ENCODE measurements around the gene ADAMTSL3.

Gene ADAMTSL3

DNA sequence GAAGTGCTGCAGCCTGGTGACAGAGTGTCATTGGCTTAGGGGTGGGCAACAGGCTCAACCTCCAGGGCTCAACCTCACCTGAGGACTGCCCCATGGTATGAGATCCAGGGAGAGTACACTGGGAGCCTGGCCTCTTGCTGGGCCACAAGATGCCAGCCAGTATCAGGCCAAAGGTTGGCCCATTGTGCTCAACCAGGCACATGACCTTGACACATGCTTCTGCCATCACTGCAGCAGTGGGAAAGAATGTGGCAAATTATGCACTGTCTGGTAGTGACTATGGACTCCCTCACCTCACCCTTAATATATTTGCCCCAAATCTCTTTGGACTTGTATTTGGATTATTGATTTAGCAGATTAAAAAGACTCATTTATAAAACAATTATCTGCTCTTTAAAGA lies 347.7 kb downstream of the ADAMTSL3 start:
- no peaks in the 10 kb centered on the region for H3K36me3 ChIP-seq (ENCODE audit: low read depth)
- DNase-seq (ENCODE audit: low spot score) (no peak), ATAC-seq (ENCODE audit: low read depth) (no peak)
- H3K27me3 ChIP-seq (ENCODE audit: insufficient read depth, poor library complexity, severe bottlenecking), result no peaks in the 10 kb centered on the region
- H3K9me3 ChIP-seq (ENCODE audit: severe bottlenecking), result no peaks in the 10 kb centered on the region
- H3K4me3 ChIP-seq (ENCODE audit: severe bottlenecking), result no peak overlapping the region
- no peak overlapping the region for H3K27ac ChIP-seq (ENCODE audit: poor library complexity, severe bottlenecking)
- no peaks in the 10 kb centered on the region for H3K4me1 ChIP-seq (ENCODE audit: insufficient read depth, poor library complexity, severe bottlenecking)
- TF ChIP-seq, protein P1, sequence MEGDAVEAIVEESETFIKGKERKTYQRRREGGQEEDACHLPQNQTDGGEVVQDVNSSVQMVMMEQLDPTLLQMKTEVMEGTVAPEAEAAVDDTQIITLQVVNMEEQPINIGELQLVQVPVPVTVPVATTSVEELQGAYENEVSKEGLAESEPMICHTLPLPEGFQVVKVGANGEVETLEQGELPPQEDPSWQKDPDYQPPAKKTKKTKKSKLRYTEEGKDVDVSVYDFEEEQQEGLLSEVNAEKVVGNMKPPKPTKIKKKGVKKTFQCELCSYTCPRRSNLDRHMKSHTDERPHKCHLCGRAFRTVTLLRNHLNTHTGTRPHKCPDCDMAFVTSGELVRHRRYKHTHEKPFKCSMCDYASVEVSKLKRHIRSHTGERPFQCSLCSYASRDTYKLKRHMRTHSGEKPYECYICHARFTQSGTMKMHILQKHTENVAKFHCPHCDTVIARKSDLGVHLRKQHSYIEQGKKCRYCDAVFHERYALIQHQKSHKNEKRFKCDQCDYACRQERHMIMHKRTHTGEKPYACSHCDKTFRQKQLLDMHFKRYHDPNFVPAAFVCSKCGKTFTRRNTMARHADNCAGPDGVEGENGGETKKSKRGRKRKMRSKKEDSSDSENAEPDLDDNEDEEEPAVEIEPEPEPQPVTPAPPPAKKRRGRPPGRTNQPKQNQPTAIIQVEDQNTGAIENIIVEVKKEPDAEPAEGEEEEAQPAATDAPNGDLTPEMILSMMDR (IDR thresholded peaks at IDR 0.05; ENCODE audit: poor library complexity, severe bottlenecking), result no peak

DNA sequence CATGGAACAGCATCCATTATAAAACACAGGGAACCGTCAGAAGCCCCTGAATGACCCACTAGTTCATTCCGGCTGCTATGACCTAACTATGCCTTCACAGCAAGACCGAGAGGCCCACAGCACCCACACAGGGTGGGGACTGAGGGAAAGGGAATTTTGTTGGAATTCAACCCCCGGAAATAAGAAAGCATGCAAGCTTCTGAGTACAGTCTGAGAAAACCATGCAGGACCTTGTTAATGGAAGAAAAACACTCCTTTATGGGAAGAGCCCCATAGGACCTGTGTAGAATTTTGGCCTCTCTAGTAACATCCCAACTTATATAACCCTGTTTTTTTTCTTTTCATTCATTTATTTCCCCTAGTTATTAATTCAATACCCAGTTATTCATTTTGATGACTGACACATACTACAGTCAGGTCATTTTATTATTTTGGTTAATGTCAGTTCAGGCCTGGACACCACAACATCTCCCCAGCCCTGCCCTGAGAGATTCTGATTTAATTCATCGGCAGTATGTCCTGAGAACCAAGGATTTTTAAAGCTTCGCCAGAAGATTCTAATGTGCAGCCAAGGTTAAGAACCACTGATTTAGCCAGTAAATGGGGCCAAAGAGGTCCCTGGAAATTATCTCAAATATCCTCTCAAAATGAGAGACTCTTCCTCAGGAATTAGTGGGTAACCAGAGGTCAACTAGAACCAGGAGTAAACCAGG lies 350.0 kb downstream of the ADAMTSL3 start:
- TF ChIP-seq, protein P1 (IDR thresholded peaks at IDR 0.05; ENCODE audit: poor library complexity, severe bottlenecking), result no peak
- H3K9me3 ChIP-seq (ENCODE audit: severe bottlenecking), result no peaks in the 10 kb centered on the region
- no peaks in the 10 kb centered on the region for H3K27me3 ChIP-seq (ENCODE audit: insufficient read depth, poor library complexity, severe bottlenecking)
- H3K4me1 ChIP-seq (ENCODE audit: insufficient read depth, poor library complexity, severe bottlenecking), result no peaks in the 10 kb centered on the region
- H3K4me3 ChIP-seq (ENCODE audit: severe bottlenecking), result no peak overlapping the region
- ATAC-seq (ENCODE audit: low read depth) (no peak), DNase-seq (ENCODE audit: low spot score) (no peak)
- H3K36me3 ChIP-seq (ENCODE audit: low read depth), result no peaks in the 10 kb centered on the region
- no peak overlapping the region for H3K27ac ChIP-seq (ENCODE audit: poor library complexity, severe bottlenecking)

DNA sequence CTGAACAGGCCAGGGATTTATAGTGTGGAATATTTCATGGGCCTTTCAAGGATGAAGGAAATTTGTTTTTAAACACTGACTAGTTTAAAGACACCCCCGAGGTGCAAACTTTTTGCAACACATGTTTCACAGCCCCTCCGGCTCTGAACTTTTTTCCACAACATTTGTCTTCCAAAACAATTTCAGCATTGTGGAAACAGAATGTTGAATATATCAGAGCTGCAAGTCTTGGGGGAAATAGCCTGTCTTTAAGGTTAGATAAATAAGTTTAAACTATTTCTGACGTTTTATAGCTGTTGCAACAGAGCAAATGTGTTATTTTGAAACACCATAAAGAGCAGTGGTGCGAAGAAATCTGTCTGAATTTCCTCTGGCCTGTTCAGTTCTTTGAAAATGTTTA lies 352.5 kb downstream of the ADAMTSL3 start:
- Histone ChIP-seq H3K36me3 (ENCODE audit: low read depth) (no peaks in the 10 kb centered on the region), H3K4me3 (ENCODE audit: severe bottlenecking) (no peak overlapping the region), H3K27ac (ENCODE audit: poor library complexity, severe bottlenecking) (no peak overlapping the region), H3K27me3 (ENCODE audit: insufficient read depth, poor library complexity, severe bottlenecking) (no peaks in the 10 kb centered on the region), H3K9me3 (ENCODE audit: severe bottlenecking) (no peaks in the 10 kb centered on the region), H3K4me1 (ENCODE audit: insufficient read depth, poor library complexity, severe bottlenecking) (no peaks in the 10 kb centered on the region)
- ATAC-seq (ENCODE audit: low read depth), result no peak
- TF ChIP-seq, protein P1 (IDR thresholded peaks at IDR 0.05; ENCODE audit: poor library complexity, severe bottlenecking), result no peak
- no peak for DNase-seq (ENCODE audit: low spot score)

DNA sequence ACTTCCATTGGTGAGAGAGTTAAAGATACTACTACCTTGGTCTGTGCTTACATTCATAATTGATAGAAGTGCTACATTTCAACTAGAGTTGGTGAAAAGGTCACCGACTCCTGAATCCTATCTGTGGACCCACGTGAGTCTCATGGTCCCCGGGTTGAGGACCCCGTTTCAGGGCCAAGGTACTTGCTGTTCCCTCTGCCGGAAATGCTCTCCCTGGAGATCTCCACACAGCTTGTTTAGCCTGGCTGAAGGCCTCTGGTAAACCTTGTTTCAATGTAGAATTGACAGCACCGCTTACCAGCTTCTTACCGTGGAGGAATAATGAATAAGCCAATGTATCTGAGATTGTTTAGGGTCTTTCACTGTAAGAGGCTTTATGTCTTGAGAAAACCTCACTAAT lies 355.7 kb downstream of the ADAMTSL3 start:
- H3K27ac ChIP-seq (ENCODE audit: poor library complexity, severe bottlenecking), result no peak overlapping the region
- H3K9me3 ChIP-seq (ENCODE audit: severe bottlenecking), result no peaks in the 10 kb centered on the region
- no peak overlapping the region for H3K4me3 ChIP-seq (ENCODE audit: severe bottlenecking)
- H3K4me1 ChIP-seq (ENCODE audit: insufficient read depth, poor library complexity, severe bottlenecking), result no peaks in the 10 kb centered on the region
- DNase-seq (ENCODE audit: low spot score) (no peak), ATAC-seq (ENCODE audit: low read depth) (no peak)
- H3K36me3 ChIP-seq (ENCODE audit: low read depth), result no peaks in the 10 kb centered on the region
- no peaks in the 10 kb centered on the region for H3K27me3 ChIP-seq (ENCODE audit: insufficient read depth, poor library complexity, severe bottlenecking)
- TF ChIP-seq, protein P1 (IDR thresholded peaks at IDR 0.05; ENCODE audit: poor library complexity, severe bottlenecking), result no peak

DNA sequence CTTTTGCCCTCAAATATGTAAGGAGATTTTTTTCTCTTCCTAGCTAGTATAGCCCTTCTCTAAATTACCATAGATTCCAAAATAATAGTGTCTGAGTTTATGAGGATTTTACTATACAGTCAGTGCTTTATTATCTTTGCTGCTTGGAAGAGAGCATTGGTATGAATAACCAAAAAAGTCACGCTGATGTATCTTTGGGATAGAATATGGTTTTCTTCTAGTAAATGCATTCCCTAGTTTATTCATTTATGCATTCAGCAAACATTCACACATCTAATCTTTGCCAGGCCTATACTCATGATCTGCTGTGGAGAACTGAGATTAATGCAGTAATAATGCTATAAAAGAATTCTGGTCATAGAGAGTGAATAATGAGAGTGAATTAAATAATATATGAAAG lies 356.3 kb downstream of the ADAMTSL3 start:
- H3K27ac ChIP-seq (ENCODE audit: poor library complexity, severe bottlenecking), result no peak overlapping the region
- H3K9me3 ChIP-seq (ENCODE audit: severe bottlenecking), result no peaks in the 10 kb centered on the region
- ATAC-seq (ENCODE audit: low read depth) (no peak), DNase-seq (ENCODE audit: low spot score) (no peak)
- no peaks in the 10 kb centered on the region for H3K27me3 ChIP-seq (ENCODE audit: insufficient read depth, poor library complexity, severe bottlenecking)
- no peaks in the 10 kb centered on the region for H3K36me3 ChIP-seq (ENCODE audit: low read depth)
- TF ChIP-seq, protein P1 (IDR thresholded peaks at IDR 0.05; ENCODE audit: poor library complexity, severe bottlenecking), result no peak
- no peaks in the 10 kb centered on the region for H3K4me1 ChIP-seq (ENCODE audit: insufficient read depth, poor library complexity, severe bottlenecking)
- H3K4me3 ChIP-seq (ENCODE audit: severe bottlenecking), result no peak overlapping the region
